ENCODE results near the gene N4BP3.

The N4BP3 gene

GRCh38 chr5:178130576-178131445 lies 17.5 kb downstream of the N4BP3 start, which contains the start of gene RMND5B:
Gene RMND5B (plus strand): TSS chr5:178131014. CDS start chr5:178138120, 7,106 bp downstream.
- peak within 1 kb of the TSS; percentile 97 for H3K4me3 ChIP-seq (ENCODE audit: control insufficient read depth, low read depth, low read length)
- TF ChIP-seq, protein P1, sequence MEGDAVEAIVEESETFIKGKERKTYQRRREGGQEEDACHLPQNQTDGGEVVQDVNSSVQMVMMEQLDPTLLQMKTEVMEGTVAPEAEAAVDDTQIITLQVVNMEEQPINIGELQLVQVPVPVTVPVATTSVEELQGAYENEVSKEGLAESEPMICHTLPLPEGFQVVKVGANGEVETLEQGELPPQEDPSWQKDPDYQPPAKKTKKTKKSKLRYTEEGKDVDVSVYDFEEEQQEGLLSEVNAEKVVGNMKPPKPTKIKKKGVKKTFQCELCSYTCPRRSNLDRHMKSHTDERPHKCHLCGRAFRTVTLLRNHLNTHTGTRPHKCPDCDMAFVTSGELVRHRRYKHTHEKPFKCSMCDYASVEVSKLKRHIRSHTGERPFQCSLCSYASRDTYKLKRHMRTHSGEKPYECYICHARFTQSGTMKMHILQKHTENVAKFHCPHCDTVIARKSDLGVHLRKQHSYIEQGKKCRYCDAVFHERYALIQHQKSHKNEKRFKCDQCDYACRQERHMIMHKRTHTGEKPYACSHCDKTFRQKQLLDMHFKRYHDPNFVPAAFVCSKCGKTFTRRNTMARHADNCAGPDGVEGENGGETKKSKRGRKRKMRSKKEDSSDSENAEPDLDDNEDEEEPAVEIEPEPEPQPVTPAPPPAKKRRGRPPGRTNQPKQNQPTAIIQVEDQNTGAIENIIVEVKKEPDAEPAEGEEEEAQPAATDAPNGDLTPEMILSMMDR (IDR thresholded peaks at IDR 0.05; ENCODE audit: control insufficient read depth, insufficient read depth, low read depth, low read length, missing control alignments): no peak
- DNase-seq (ENCODE audit: low read depth): peak; percentile 28

DNA sequence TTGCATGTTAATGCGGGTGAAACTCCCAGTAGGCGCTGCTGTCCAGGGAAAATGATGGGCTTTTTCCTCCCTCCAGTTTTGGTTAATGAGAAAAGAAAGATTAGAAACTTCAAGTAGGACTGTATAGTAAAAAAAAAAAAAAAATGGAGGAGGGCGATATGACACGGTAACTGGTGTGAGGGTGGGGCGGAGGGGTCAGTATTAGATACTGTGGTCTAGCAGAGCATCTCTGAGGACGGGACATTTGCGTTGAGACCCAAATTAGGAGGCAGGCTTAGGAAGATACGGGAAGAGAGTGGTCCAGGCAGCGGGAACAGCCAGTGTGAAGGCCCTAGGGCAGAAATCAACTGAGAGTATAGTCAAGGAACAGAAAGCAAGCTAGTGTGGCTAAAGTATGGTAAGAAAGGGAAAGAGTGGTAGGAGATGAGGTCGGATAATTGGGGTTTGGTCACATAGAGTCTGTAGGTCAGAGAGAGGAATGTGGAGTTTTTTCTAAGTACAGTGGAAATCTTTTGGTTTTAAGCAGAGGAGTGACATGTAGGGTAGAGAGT lies 18.2 kb downstream of the N4BP3 start:
- H3K4me3 ChIP-seq (ENCODE audit: control insufficient read depth, low read depth, low read length): peak overlapping the region; percentile 97
- no peak for DNase-seq (ENCODE audit: low read depth)
- TF ChIP-seq, protein P1 (IDR thresholded peaks at IDR 0.05; ENCODE audit: control insufficient read depth, insufficient read depth, low read depth, low read length, missing control alignments): no peak

- no peak for DNase-seq (ENCODE audit: low read depth)
- TF ChIP-seq, protein P1 (IDR thresholded peaks at IDR 0.05; ENCODE audit: control insufficient read depth, insufficient read depth, low read depth, low read length, missing control alignments): no peak
- no peak overlapping the region for H3K4me3 ChIP-seq (ENCODE audit: control insufficient read depth, low read depth, low read length)
These were observed 23.7 kb downstream of the N4BP3 start for GRCh38 chr5:178136990-178137389.

GRCh38 chr5:178137991-178138390 lies 24.7 kb downstream of the N4BP3 start:
- no peak overlapping the region for H3K4me3 ChIP-seq (ENCODE audit: control insufficient read depth, low read depth, low read length)
- no peak for DNase-seq (ENCODE audit: low read depth)
- TF ChIP-seq, protein P1 (IDR thresholded peaks at IDR 0.05; ENCODE audit: control insufficient read depth, insufficient read depth, low read depth, low read length, missing control alignments): no peak

DNA sequence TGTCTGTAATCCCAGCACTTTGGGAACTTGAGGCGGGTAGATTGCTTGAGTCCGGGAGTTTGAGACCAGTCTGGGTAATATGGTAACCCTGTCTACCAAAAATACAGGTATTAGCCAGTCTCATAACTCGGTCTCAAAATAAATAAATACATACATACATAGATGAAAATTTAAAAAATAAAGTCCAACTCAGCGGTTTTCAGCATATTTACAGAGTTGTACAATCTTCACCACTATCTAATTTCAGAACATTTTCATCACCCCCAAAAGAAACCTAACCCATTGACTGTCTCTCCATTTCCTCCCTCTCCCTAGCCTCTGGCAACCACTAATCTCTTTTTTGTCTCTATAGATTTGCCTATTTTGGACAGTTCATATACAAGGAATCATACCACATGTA lies 28.2 kb downstream of the N4BP3 start:
- no peak overlapping the region for H3K4me3 ChIP-seq (ENCODE audit: control insufficient read depth, low read depth, low read length)
- DNase-seq (ENCODE audit: low read depth): no peak
- TF ChIP-seq, protein P1 (IDR thresholded peaks at IDR 0.05; ENCODE audit: control insufficient read depth, insufficient read depth, low read depth, low read length, missing control alignments): no peak

DNA sequence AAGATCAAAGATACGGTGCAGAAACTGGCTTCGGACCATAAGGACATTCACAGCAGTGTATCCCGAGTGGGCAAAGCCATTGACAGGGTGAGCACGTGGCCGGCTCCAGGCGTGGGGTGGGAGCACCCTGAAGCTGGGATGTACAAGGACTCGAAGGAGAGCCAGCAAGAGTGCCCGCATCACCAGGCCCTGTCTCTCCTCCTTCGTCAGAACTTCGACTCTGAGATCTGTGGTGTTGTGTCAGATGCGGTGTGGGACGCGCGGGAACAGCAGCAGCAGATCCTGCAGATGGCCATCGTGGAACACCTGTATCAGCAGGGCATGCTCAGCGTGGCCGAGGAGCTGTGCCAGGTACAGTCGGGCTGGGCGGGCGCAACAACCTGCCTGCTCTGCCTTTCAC lies 29.3 kb downstream of the N4BP3 start:
- DNase-seq (ENCODE audit: low read depth): no peak
- TF ChIP-seq, protein P1 (IDR thresholded peaks at IDR 0.05; ENCODE audit: control insufficient read depth, insufficient read depth, low read depth, low read length, missing control alignments): no peak
- no peak overlapping the region for H3K4me3 ChIP-seq (ENCODE audit: control insufficient read depth, low read depth, low read length)
